Measurements from ENCODE around the gene LCP1. TPM values are rescaled to one million over a fixed set of nuclear protein-coding genes. Genes with fewer than 3 reads are reported as not detected.

The LCP1 gene
- total and polyA plus RNA-seq, 9 of the 15 experiments (the other 6 are each of a cell fraction or from before 2014, with no cell fraction given): 83.0 to 255 (median 163) TPM

DNA sequence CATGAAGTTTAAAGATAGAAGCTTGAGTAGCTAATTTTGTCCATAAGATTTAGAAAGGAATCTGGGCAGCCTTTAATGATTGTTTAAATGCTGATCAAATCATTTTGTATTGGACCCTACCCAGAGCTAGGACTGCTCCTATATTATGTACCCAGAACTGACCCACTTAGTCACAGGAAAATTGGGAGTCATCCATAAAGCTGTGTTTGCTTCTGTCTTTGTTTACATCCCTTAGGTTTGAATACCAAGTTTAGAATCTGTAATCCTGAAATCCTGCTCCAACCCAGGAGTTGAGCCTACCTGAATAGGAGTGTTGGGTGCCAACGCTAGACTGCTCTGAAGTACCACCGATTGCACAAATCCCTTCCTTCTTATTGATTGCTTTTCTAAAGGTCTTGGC is 23.8 kb downstream of the LCP1 start (continued):
- TF ChIP-seq, protein P1, sequence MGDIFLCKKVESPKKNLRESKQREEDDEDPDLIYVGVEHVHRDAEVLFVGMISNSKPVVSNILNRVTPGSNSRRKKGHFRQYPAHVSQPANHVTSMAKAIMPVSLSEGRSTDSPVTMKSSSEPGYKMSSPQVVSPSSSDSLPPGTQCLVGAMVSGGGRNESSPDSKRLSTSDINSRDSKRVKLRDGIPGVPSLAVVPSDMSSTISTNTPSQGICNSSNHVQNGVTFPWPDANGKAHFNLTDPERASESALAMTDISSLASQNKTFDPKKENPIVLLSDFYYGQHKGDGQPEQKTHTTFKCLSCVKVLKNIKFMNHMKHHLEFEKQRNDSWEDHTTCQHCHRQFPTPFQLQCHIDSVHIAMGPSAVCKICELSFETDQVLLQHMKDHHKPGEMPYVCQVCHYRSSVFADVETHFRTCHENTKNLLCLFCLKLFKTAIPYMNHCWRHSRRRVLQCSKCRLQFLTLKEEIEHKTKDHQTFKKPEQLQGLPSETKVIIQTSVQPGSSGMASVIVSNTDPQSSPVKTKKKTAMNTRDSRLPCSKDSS (IDR thresholded peaks at IDR 0.05; ENCODE audit: low read depth, partially characterized antibody): no peak
- TF ChIP-seq, protein P2, sequence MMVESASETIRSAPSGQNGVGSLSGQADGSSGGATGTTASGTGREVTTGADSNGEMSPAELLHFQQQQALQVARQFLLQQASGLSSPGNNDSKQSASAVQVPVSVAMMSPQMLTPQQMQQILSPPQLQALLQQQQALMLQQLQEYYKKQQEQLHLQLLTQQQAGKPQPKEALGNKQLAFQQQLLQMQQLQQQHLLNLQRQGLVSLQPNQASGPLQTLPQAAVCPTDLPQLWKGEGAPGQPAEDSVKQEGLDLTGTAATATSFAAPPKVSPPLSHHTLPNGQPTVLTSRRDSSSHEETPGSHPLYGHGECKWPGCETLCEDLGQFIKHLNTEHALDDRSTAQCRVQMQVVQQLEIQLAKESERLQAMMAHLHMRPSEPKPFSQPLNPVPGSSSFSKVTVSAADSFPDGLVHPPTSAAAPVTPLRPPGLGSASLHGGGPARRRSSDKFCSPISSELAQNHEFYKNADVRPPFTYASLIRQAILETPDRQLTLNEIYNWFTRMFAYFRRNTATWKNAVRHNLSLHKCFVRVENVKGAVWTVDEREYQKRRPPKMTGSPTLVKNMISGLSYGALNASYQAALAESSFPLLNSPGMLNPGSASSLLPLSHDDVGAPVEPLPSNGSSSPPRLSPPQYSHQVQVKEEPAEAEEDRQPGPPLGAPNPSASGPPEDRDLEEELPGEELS (CRISPR knock-in tag; IDR thresholded peaks at IDR 0.05; ENCODE audit: borderline replicate concordance): no peak
- TF ChIP-seq ZNF696 (CRISPR knock-in tag; conservative IDR thresholded peaks at IDR 0.05): no peak
- TF ChIP-seq, protein P3, sequence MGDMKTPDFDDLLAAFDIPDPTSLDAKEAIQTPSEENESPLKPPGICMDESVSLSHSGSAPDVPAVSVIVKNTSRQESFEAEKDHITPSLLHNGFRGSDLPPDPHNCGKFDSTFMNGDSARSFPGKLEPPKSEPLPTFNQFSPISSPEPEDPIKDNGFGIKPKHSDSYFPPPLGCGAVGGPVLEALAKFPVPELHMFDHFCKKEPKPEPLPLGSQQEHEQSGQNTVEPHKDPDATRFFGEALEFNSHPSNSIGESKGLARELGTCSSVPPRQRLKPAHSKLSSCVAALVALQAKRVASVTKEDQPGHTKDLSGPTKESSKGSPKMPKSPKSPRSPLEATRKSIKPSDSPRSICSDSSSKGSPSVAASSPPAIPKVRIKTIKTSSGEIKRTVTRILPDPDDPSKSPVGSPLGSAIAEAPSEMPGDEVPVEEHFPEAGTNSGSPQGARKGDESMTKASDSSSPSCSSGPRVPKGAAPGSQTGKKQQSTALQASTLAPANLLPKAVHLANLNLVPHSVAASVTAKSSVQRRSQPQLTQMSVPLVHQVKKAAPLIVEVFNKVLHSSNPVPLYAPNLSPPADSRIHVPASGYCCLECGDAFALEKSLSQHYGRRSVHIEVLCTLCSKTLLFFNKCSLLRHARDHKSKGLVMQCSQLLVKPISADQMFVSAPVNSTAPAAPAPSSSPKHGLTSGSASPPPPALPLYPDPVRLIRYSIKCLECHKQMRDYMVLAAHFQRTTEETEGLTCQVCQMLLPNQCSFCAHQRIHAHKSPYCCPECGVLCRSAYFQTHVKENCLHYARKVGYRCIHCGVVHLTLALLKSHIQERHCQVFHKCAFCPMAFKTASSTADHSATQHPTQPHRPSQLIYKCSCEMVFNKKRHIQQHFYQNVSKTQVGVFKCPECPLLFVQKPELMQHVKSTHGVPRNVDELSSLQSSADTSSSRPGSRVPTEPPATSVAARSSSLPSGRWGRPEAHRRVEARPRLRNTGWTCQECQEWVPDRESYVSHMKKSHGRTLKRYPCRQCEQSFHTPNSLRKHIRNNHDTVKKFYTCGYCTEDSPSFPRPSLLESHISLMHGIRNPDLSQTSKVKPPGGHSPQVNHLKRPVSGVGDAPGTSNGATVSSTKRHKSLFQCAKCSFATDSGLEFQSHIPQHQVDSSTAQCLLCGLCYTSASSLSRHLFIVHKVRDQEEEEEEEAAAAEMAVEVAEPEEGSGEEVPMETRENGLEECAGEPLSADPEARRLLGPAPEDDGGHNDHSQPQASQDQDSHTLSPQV (IDR thresholded peaks at IDR 0.05): no peak
- TF ChIP-seq MAZ (CRISPR knock-in tag; conservative IDR thresholded peaks at IDR 0.05 in 1 of 2, IDR thresholded peaks at IDR 0.05 in 1 of 2): no peak
- TF ChIP-seq SMARCA5 (IDR thresholded peaks at IDR 0.05): no peak
- no peak for TF ChIP-seq ZNF165 (CRISPR knock-in tag; IDR thresholded peaks at IDR 0.05; ENCODE audit: borderline replicate concordance)

All from K562 (cell line).